Mesenteric fat pad (tissue), 1 donor: ENCODE results near the gene FGFR3. TPM values are rescaled to one million over a fixed set of nuclear protein-coding genes. Genes with fewer than 3 reads are reported as not detected.

Experiments
- DNase-seq: peaks from one replicate; pipeline ENCODE4 v3.0.0-alpha.2; 2020; ENCODE audit warnings: low spot score
- total RNA-seq: library from RNA; stranded (reverse); fragmentation: NEBNext Ultra II Directional; extraction: Animal tissue kit (Norgen Biotek cat#: 25700); gene quantifications from one replicate; pipeline ENCODE4 v1.2.1, GENCODE V29; 2021
- donor health status: DM: yes; HTN: yes; CAD: no.

The FGFR3 gene
- total RNA-seq, 1 donor from 2014 or later: 0.90 TPM

GRCh38 chr4:1769692-1770091 is 23.4 kb upstream of the FGFR3 start:
- DNase-seq: no peak

DNA sequence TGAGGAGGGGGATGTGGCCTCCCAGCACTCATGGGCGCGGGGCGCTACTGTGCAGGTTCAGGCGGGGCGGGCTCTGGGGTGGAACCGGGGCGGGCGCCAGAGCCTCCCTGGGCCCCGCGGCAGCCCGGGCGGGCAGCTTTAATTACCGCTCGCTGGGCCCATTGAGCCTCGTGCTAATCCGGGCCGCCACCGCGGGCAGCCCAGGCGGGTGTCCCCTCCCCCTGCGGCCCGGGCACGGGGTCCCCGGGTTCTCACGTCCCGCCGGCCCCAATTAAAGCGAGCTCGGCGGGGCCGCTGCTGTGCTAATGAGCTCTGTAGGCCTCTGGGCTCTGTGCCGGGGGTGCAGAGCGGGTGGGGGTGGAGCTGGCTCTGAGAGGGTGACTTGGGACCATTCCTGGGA is 22.8 kb upstream of the FGFR3 start:
- DNase-seq: no peak

- DNase-seq: no peak
These were observed 22.3 kb upstream of the FGFR3 start for GRCh38 chr4:1770791-1771231.

DNA sequence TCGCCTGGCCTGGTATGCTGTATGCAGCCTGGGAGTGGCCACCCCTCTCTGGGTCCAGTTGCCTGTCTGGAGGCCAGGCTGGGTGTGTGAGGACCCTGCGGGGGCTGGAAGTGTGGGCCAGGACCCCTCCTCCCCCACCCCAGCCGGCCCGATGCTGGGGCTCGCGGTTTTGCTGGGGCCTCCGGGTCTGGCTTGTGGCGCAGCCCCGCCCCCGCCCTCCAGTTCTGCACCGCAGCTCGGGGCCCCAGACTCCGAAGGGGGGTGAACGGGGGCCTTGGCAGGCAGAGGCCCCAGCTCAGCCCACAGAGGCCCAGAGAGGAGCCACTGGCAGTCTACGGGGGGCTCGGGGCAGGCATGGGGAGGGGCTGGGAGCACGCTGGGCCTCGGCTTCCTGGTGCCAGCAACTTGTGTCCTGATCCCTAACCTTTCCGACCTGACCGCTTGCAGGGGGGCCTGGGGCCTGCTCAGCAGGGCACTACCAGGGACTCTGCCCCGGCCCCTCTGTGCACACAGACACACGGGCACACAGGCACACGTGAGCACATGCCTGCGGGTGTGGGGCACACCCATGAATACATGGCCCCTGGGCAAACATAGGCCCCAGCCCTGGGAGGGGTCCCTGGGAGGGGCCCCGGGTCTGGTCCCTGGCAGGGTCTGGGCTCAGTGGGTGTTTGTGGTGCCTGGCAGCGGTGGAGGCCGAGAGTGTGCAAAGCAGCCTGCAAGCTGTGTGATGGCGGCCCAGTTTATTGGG is 21.4 kb upstream of the FGFR3 start:
- DNase-seq: no peak

- DNase-seq: no peak
These were observed 20.1 kb upstream of the FGFR3 start for GRCh38 chr4:1772853-1773538.

GRCh38 chr4:1773754-1774153 is 19.3 kb upstream of the FGFR3 start:
- DNase-seq: no peak

- DNase-seq: no peak
These were observed 17.2 kb upstream of the FGFR3 start for GRCh38 chr4:1775731-1776500.

GRCh38 chr4:1776521-1777161 is 16.5 kb upstream of the FGFR3 start:
- no peak for DNase-seq

DNA sequence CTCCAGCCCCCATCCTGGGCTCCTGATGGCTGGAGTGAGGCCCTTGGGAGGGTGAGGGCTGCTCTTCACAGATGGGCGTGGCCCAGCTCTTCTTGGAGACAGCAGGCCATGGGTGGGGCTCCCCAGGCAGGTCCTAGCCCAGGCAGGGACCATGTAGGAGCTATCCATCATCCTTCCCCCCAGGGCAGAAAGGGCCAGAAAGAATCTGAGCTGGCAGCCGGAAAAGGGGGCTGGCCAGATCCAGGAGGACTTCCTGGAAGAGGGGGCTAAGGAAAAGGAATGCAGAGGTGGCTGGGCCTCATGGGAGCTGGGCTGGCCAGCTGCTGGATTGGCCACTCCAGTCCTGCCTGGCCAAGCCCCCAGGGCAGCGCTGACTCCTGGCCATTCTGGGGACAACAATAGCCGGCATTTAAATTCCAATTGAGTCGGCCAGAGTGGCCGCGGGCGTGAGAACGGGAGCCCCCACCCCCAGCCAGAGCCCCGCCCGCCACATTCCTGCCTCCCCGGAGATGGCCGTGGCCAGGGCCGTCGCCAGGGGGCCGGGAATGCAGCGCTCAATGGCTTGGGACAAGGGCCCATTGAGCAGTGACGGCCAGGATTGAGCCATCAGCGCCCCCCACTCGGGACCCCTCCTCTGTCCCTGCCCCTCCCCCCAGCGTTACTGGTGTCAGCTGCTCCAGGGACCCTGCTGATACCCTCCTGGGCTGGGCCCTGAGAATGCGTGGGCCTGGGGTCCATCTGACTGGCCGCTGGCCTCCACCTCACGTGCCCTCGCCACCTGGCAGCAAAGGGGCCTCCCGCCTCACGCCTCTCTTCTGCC is 15.1 kb upstream of the FGFR3 start:
- DNase-seq: no peak

DNA sequence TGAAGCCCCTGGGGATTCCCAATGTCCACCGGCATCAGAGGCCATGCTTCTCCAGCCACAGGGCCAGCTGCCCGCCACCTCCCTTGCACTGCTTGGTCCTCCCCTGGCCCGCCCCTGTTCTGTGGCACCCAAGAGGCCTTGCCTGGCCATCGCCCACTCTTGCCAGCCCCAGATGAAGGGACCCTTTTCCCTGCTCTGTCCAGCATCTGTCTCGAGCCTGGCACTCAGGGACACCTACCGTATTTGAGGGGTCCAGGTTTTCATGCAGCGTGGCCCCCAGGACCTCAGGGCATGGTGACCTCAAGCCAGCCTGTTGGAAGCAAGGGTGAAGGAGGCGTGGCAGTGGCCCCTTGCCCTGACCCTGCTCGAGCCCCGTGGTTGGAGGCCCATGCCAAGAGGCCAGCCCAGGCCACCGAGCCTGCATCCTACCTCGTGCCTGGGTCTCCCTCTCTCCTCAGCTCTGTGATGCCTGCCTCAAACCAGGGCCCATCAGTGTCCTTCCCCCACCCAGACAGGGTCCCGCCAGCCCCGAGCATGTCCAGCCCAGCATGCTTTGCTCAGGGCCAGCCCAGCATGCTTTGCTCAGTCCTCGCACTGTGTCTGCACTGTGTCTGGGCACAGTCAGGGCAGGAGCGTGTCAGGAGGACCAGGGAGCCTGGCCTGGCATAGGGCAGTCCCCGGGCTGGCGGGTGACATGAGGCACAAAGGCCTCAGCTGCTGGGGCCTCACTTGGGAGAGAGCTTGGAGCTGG is 14.3 kb upstream of the FGFR3 start:
- no peak for DNase-seq

GRCh38 chr4:1779588-1780382 is 13.3 kb upstream of the FGFR3 start:
- DNase-seq: no peak

GRCh38 chr4:1780435-1780834 is 12.7 kb upstream of the FGFR3 start:
- no peak for DNase-seq

GRCh38 chr4:1783015-1783414 is 10.1 kb upstream of the FGFR3 start:
- DNase-seq: no peak

DNA sequence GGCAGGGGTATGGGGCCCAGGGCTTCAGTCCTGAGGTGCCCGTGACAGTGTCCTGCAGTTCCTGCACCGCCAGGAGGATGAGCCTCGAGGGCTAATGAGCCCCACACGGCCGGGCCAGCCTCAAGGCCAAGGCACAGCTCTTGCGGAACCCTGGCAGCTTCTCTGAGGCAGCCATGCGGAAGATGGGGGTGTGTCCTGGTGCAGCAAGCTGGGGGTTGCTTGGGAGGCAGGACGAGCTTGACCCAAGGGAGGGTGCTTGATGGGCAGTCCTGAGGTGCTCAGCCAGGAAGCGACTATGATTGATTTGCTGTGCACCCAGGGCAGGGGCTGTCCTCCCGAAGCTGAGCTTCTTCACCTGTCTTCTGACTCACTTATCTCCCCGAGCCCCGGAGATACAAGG is 9.1 kb upstream of the FGFR3 start:
- DNase-seq: no peak

DNA sequence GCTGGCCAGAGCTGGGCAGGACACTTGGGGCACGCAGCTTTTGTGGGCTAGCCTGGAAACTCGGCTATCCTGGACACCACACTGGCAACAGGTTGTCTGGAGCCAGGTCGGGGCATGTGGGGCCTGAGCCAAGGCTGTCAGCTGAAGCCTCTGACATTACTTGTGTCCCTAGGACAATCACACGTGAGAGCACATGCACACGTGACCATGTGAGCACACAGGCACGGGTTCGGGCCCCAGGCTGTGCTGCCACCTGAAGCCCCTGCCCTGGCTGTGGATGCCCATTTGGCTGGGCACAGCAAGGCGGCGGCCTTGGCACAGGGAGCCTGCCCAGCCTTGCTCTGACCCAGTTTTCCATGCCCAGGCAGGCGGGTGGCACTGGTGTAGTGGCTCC is 8.7 kb upstream of the FGFR3 start:
- no peak for DNase-seq

DNA sequence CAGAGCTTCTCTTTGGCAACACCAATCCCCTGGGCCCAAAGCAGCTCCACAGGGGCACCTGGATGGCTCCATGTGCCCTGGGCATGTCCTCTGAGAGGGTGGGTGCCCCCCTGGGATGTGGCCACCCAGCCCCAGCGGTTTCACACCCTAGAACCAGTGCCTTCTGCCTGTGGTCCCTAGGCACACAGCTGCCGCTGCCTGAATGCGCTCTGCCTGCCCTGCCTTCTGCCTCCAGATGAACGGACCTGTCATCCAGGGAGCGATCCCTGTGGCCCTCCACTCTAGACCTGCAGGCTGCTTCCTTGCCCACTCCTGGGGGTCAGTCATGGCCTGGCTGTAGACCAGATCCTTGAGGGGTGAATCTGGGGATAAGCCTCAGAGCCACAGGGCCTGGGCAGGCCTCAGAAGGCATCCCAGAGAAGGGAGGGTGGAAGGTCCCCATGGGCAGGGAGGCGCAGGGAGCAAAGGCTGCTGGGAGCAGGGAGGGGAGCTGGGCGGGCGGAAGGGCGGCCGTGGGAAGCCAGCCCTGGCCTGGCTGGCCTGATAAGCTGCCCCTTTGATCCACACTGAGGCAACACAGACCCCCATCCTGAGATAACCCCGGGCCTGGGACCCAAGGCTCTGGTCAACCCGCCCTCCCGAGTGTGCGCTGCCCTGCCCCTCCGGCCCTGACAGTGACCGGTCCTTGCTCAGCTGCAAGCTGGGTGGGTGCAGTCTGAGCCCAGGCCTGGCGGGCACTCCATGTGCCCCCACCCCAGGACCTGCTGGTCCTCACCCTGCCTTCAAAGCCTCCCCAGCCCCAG is 8.1 kb upstream of the FGFR3 start:
- no peak for DNase-seq

DNA sequence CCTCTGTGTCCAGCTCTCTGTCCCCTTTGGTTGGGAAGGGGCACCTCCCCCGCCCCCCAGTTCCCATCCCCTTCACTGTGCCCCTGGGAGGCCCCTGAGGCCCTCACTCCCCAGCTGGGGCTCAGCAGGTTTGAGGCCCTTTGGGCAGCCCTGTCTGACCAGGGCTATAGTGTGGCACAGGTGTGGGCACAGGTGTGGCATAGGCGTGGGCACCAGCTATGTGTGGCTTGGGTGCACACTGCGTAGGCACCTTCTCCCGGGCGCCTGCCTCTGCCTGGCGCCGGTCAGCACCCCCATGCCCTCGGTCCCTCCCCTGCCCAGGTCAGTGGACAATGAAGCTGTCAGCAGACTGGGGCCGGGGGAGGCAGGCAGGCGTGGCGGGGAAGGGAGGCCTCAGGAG is 7.5 kb upstream of the FGFR3 start:
- DNase-seq: no peak
